ENCODE results near the gene RING1.

Gene RING1

GRCh38 chr6:33208091-33208967 is at the start of gene RING1:
RING1 (plus strand) TSS chr6:33208500; CDS start chr6:33208823, 323 bp downstream.
- in situ Hi-C loops (cut with MboI; ENCODE audit: low sequenced_read_pairs), result no loop called here

- in situ Hi-C loops (cut with MboI; ENCODE audit: low sequenced_read_pairs), result no loop called here
Measured at GRCh38 chr6:33160096-33160495, 48.2 kb upstream of the RING1 start.

- in situ Hi-C loops (cut with MboI; ENCODE audit: low sequenced_read_pairs), result no loop called here
Measured at GRCh38 chr6:33160728-33161344, 47.5 kb upstream of the RING1 start.

GRCh38 chr6:33161354-33162331 is 46.7 kb upstream of the RING1 start:
- in situ Hi-C loops (cut with MboI; ENCODE audit: low sequenced_read_pairs), result no loop called here

GRCh38 chr6:33163540-33163939 is 44.8 kb upstream of the RING1 start:
- in situ Hi-C loops (cut with MboI; ENCODE audit: low sequenced_read_pairs), result no loop called here

GRCh38 chr6:33164176-33164575 is 44.1 kb upstream of the RING1 start:
- in situ Hi-C loops (cut with MboI; ENCODE audit: low sequenced_read_pairs), result no loop called here

- in situ Hi-C loops (cut with MboI; ENCODE audit: low sequenced_read_pairs), result no loop called here
Measured at GRCh38 chr6:33164665-33165373, 43.5 kb upstream of the RING1 start.

- in situ Hi-C loops (cut with MboI; ENCODE audit: low sequenced_read_pairs), result no loop called here
Measured at GRCh38 chr6:33165581-33166258, 42.6 kb upstream of the RING1 start.

- in situ Hi-C loops (cut with MboI; ENCODE audit: low sequenced_read_pairs), result no loop called here
Measured at GRCh38 chr6:33166363-33166762, 41.9 kb upstream of the RING1 start.

GRCh38 chr6:33166811-33167210 is 41.5 kb upstream of the RING1 start:
- in situ Hi-C loops (cut with MboI; ENCODE audit: low sequenced_read_pairs), result no loop called here

GRCh38 chr6:33167374-33168283 is 40.7 kb upstream of the RING1 start:
- in situ Hi-C loops (cut with MboI; ENCODE audit: low sequenced_read_pairs), result no loop called here

GRCh38 chr6:33168284-33168601 is 40.1 kb upstream of the RING1 start:
- in situ Hi-C loops (cut with MboI; ENCODE audit: low sequenced_read_pairs), result no loop called here

GRCh38 chr6:33168639-33169038 is 39.7 kb upstream of the RING1 start:
- in situ Hi-C loops (cut with MboI; ENCODE audit: low sequenced_read_pairs), result no loop called here

- in situ Hi-C loops (cut with MboI; ENCODE audit: low sequenced_read_pairs), result no loop called here
Measured at GRCh38 chr6:33169291-33170175, 38.8 kb upstream of the RING1 start.

- in situ Hi-C loops (cut with MboI; ENCODE audit: low sequenced_read_pairs), result no loop called here
Measured at GRCh38 chr6:33170176-33171015, 37.9 kb upstream of the RING1 start.

- in situ Hi-C loops (cut with MboI; ENCODE audit: low sequenced_read_pairs), result no loop called here
Measured at GRCh38 chr6:33171016-33171879, 37.1 kb upstream of the RING1 start.

Measured in hTERT RPE-1 (cell line).